ENCODE results near the gene CEMIP. TPM values are rescaled to one million over a fixed set of nuclear protein-coding genes. Genes with fewer than 3 reads are reported as not detected.

Gene CEMIP
- total RNA-seq, 1 donor, result 687 TPM

- H3K9me3 ChIP-seq (ENCODE audit: low read depth, low read length), result no peaks in the 10 kb centered on the region
- H4K20me1 ChIP-seq (ENCODE audit: insufficient read depth, low read length), result no peaks in the 10 kb centered on the region
- no peak overlapping the region for H3K4me2 ChIP-seq (ENCODE audit: insufficient read depth, low read length)
- TF ChIP-seq CTCF (IDR thresholded peaks at IDR 0.05; ENCODE audit: extremely low read depth, low read depth, low read length), result no peak
- DNase-seq (ENCODE audit: insufficient read length, low spot score, missing footprints), result no peak
- H3K79me2 ChIP-seq (ENCODE audit: insufficient read depth, low read length), result no peaks in the 10 kb centered on the region
- no peak overlapping the region for H2AFZ ChIP-seq (ENCODE audit: low read length)
- no peaks in the 10 kb centered on the region for H3K36me3 ChIP-seq (ENCODE audit: insufficient read depth, low read length)
- H3K4me1 ChIP-seq (ENCODE audit: insufficient read depth, low read length), result no peaks in the 10 kb centered on the region
- no peaks in the 10 kb centered on the region for H3K27me3 ChIP-seq (ENCODE audit: insufficient read depth, low read length)
- no peak overlapping the region for H3K4me3 ChIP-seq (ENCODE audit: insufficient read depth, low read length)
- H3K27ac ChIP-seq (ENCODE audit: low read depth, low read length), result no peak overlapping the region
Measured at GRCh38 chr15:80768158-80768557, 11.0 kb upstream of the CEMIP start.

GRCh38 chr15:80769153-80769828 is 9.9 kb upstream of the CEMIP start:
- no peaks in the 10 kb centered on the region for H3K79me2 ChIP-seq (ENCODE audit: insufficient read depth, low read length)
- peak; percentile 58 for DNase-seq (ENCODE audit: insufficient read length, low spot score, missing footprints)
- H2AFZ ChIP-seq (ENCODE audit: low read length), result no peak overlapping the region
- H3K4me3 ChIP-seq (ENCODE audit: insufficient read depth, low read length), result no peak overlapping the region
- H3K4me2 ChIP-seq (ENCODE audit: insufficient read depth, low read length), result no peak overlapping the region
- H4K20me1 ChIP-seq (ENCODE audit: insufficient read depth, low read length), result no peaks in the 10 kb centered on the region
- H3K36me3 ChIP-seq (ENCODE audit: insufficient read depth, low read length), result no peaks in the 10 kb centered on the region
- H3K27me3 ChIP-seq (ENCODE audit: insufficient read depth, low read length), result no peaks in the 10 kb centered on the region
- no peak for TF ChIP-seq CTCF (IDR thresholded peaks at IDR 0.05; ENCODE audit: extremely low read depth, low read depth, low read length)
- no peak overlapping the region for H3K27ac ChIP-seq (ENCODE audit: low read depth, low read length)
- no peaks in the 10 kb centered on the region for H3K4me1 ChIP-seq (ENCODE audit: insufficient read depth, low read length)
- no peaks in the 10 kb centered on the region for H3K9me3 ChIP-seq (ENCODE audit: low read depth, low read length)

- no peak overlapping the region for H3K4me2 ChIP-seq (ENCODE audit: insufficient read depth, low read length)
- no peaks in the 10 kb centered on the region for H3K9me3 ChIP-seq (ENCODE audit: low read depth, low read length)
- no peaks in the 10 kb centered on the region for H3K4me1 ChIP-seq (ENCODE audit: insufficient read depth, low read length)
- no peaks in the 10 kb centered on the region for H3K36me3 ChIP-seq (ENCODE audit: insufficient read depth, low read length)
- H3K79me2 ChIP-seq (ENCODE audit: insufficient read depth, low read length), result no peaks in the 10 kb centered on the region
- DNase-seq (ENCODE audit: insufficient read length, low spot score, missing footprints), result peak; percentile 8
- no peak overlapping the region for H2AFZ ChIP-seq (ENCODE audit: low read length)
- no peaks in the 10 kb centered on the region for H3K27me3 ChIP-seq (ENCODE audit: insufficient read depth, low read length)
- no peak overlapping the region for H3K27ac ChIP-seq (ENCODE audit: low read depth, low read length)
- H3K4me3 ChIP-seq (ENCODE audit: insufficient read depth, low read length), result no peak overlapping the region
- H4K20me1 ChIP-seq (ENCODE audit: insufficient read depth, low read length), result no peaks in the 10 kb centered on the region
- no peak for TF ChIP-seq CTCF (IDR thresholded peaks at IDR 0.05; ENCODE audit: extremely low read depth, low read depth, low read length)
Measured at GRCh38 chr15:80769829-80770705, 9.1 kb upstream of the CEMIP start.

- Histone ChIP-seq H3K27ac (ENCODE audit: low read depth, low read length) (no peak overlapping the region), H3K9me3 (ENCODE audit: low read depth, low read length) (no peaks in the 10 kb centered on the region), H3K36me3 (ENCODE audit: insufficient read depth, low read length) (no peaks in the 10 kb centered on the region), H3K4me1 (ENCODE audit: insufficient read depth, low read length) (peaks cover 21% of the 10 kb centered on the region), H2AFZ (ENCODE audit: low read length) (no peak overlapping the region), H3K4me2 (ENCODE audit: insufficient read depth, low read length) (no peak overlapping the region), H3K79me2 (ENCODE audit: insufficient read depth, low read length) (no peaks in the 10 kb centered on the region), H3K4me3 (ENCODE audit: insufficient read depth, low read length) (no peak overlapping the region), H4K20me1 (ENCODE audit: insufficient read depth, low read length) (no peaks in the 10 kb centered on the region), H3K27me3 (ENCODE audit: insufficient read depth, low read length) (no peaks in the 10 kb centered on the region)
- peak; percentile 57 for DNase-seq (ENCODE audit: insufficient read length, low spot score, missing footprints)
- TF ChIP-seq CTCF (IDR thresholded peaks at IDR 0.05; ENCODE audit: extremely low read depth, low read depth, low read length), result no peak
Measured at GRCh38 chr15:80773122-80773551, 6.0 kb upstream of the CEMIP start.
